HEK293T (cell line): ENCODE data around the gene BAIAP2.

ENCODE experiments used
- BHLHE40 ChIP-seq: fragments of 450-650 bp; IDR thresholded peaks from 2 replicates; pipeline ENCODE4 v1.6.1; 2016; ENCODE audit warnings: mild to moderate bottlenecking, moderate library complexity, borderline replicate concordance
- CTBP1 ChIP-seq: fragments of 450-650 bp; IDR thresholded peaks from 2 replicates; pipeline ENCODE4 v1.6.1; 2016; ENCODE audit warnings: borderline replicate concordance
- ELF4 ChIP-seq: fragments of 450-650 bp; IDR thresholded peaks from 2 replicates; pipeline ENCODE4 v1.6.1; 2017; ENCODE audit warnings: antibody characterized with exemption
- FOXM1 ChIP-seq: fragments of 450-650 bp; IDR thresholded peaks from 2 replicates; pipeline ENCODE4 v1.6.1; 2017; ENCODE audit warnings: mild to moderate bottlenecking, borderline replicate concordance
- LEF1 ChIP-seq: fragments of 450-650 bp; IDR thresholded peaks from 2 replicates; pipeline ENCODE4 v1.6.1; 2017; ENCODE audit warnings: mild to moderate bottlenecking, borderline replicate concordance
- NFRKB ChIP-seq: fragments of 450-650 bp; IDR thresholded peaks from 2 replicates; pipeline ENCODE4 v1.6.1; 2016; ENCODE audit warnings: mild to moderate bottlenecking, moderate library complexity
- SP1 ChIP-seq: fragments of 450-650 bp; IDR thresholded peaks from 2 replicates; pipeline ENCODE4 v1.6.1; 2017
- SUZ12 ChIP-seq: fragments of 450-650 bp; IDR thresholded peaks from 2 replicates; pipeline ENCODE4 v1.6.1; 2016; ENCODE audit warnings: mild to moderate bottlenecking
- TARDBP ChIP-seq: fragments of 450-650 bp; IDR thresholded peaks from 2 replicates; pipeline ENCODE4 v1.6.1; 2016
- ZNF384 ChIP-seq: fragments of 450-650 bp; IDR thresholded peaks from 2 replicates; pipeline ENCODE4 v1.6.1; 2016

DNA sequence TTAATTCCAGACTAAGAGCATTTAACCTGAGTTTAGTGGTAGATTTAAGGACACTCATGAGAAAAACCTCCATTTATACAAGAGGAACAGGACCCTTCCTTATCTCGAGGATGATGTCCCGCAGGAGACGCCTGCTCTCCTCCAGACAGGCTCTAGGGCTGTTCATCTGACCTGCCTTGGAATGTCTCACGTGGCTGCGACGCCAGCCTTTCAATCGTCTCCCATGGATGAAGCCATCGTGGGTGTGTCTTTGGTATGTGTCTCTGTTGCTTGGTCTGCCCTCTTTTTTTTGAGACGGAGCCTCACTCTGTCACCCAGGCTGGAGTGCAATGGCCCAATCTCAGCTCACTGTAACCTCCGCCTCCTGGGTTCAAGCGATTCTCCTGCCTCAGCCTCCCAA lies 26.8 kb upstream of the BAIAP2 start:
- TF ChIP-seq ELF4 (no peak), SUZ12 (no peak), SP1 (no peak), TARDBP (no peak), BHLHE40 (no peak), CTBP1 (no peak), FOXM1 (no peak), NFRKB (no peak), LEF1 (no peak), ZNF384 (no peak)
